NCI-H2029 (cell line): Measurements from ENCODE around the gene OR10V1.

Source experiments
- DNase-seq: peaks from one replicate; lab custom pipeline; 2025; lab: John Stamatoyannopoulos, UW

The OR10V1 gene

GRCh38 chr11:59668188-59668949 lies 45.3 kb downstream of the OR10V1 start:
- no peak for DNase-seq

GRCh38 chr11:59667812-59668187 lies 45.8 kb downstream of the OR10V1 start:
- DNase-seq: no peak

GRCh38 chr11:59666969-59667368 lies 46.7 kb downstream of the OR10V1 start:
- no peak for DNase-seq
